SK-N-SH treated with all-trans-retinoic acid at 6 μM for 48 hours (cell line): ENCODE measurements around the gene OSTC.

Source experiments
- CSDC2 ChIP-seq: fragments of 250-450 bp; sonication (Bioruptor Pico); IDR thresholded peaks from 2 replicates; pipeline ENCODE4 v1.5.0; 2020; ENCODE audit warnings: mild to moderate bottlenecking, moderate library complexity
- SNAI2 ChIP-seq: fragments of 250-450 bp; sonication (Bioruptor Pico); IDR thresholded peaks from 2 replicates; pipeline ENCODE4 v1.5.0; 2020; ENCODE audit warnings: mild to moderate bottlenecking, moderate library complexity
- ZC3H10 ChIP-seq: fragments of 250-450 bp; sonication (Bioruptor Pico); IDR thresholded peaks from 2 replicates; pipeline ENCODE4 v1.5.1; 2021; ENCODE audit warnings: mild to moderate bottlenecking, moderate library complexity
- ZFP3 ChIP-seq: fragments of 250-450 bp; sonication (Bioruptor Pico); IDR thresholded peaks from 2 replicates; pipeline ENCODE4 v1.5.0; 2020; ENCODE audit warnings: mild to moderate bottlenecking, moderate library complexity
- ZFP30 ChIP-seq: fragments of 450-650 bp; formaldehyde crosslinking; IDR thresholded peaks from 2 replicates; pipeline ENCODE4 v1.5.0; 2022; ENCODE audit warnings: mild to moderate bottlenecking, moderate library complexity
- TF ChIP-seq, protein P1 (sequence below): fragments of 250-450 bp; sonication (Bioruptor Pico); IDR thresholded peaks from 2 replicates; pipeline ENCODE4 v1.5.1; 2020; ENCODE audit warnings: low read depth, mild to moderate bottlenecking, moderate library complexity
- TF ChIP-seq, protein P2 (sequence below): fragments of 250-450 bp; sonication (Bioruptor Pico); IDR thresholded peaks from 2 replicates; pipeline ENCODE4 v1.8.0; 2020; ENCODE audit warnings: mild to moderate bottlenecking, moderate library complexity, borderline replicate concordance
- TF ChIP-seq, protein P3 (sequence below): fragments of 250-450 bp; sonication (Bioruptor Pico); IDR thresholded peaks from 2 replicates; pipeline ENCODE4 v1.8.0; 2021; ENCODE audit warnings: low read depth, mild to moderate bottlenecking, moderate library complexity, borderline replicate concordance
- TF ChIP-seq, protein P4 (sequence below): fragments of 250-450 bp; sonication (Bioruptor Pico); IDR thresholded peaks from 2 replicates; pipeline ENCODE4 v1.5.1; 2021; ENCODE audit warnings: mild to moderate bottlenecking, moderate library complexity

DNA sequence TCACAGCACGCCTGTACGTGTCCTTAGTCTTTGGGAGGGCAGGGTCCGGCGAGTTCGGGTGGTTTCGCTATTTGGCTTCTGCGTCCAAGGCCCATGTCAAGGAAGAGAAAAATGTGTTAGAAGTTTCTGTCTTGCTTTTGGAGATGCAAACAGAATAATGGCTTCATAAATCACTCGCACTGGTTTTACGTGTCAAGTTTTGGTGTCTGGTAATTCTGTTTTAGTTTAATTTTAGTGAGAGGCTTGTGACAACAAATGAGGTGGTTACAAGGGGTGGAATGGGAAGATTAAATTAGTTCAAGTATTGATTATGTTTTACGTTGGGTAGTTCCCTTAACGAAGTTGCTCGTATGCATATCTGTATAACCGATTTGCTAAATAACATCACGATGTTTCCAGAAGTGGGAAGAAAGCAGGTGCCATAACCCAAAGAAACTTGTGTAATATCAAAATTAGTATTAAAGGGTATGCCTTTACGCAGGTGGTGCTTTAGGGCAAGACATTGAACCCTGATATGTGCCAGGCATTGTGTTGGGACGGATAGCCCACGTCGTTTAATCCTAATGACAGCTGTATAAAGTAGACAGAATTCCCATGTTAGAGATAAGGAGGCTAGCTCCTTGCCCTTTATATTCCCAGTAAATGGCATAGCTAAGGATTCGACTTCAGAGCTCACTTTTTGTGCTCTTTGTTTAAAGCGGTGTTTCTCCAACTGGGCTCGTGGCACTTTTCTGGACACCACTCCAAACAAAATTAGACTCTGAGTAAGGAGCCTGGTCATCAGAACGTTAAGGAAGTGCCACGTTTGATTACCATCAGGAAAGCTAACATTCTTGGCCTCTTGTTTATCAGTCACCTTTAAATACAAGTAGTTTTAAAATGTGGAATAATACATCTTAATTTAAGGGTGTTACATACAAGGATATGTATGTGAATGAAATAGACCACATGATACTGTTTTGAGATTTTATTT is 29.2 kb upstream of the OSTC start:
- TF ChIP-seq ZFP30 (CRISPR knock-in tag): no peak
- TF ChIP-seq, protein P1, sequence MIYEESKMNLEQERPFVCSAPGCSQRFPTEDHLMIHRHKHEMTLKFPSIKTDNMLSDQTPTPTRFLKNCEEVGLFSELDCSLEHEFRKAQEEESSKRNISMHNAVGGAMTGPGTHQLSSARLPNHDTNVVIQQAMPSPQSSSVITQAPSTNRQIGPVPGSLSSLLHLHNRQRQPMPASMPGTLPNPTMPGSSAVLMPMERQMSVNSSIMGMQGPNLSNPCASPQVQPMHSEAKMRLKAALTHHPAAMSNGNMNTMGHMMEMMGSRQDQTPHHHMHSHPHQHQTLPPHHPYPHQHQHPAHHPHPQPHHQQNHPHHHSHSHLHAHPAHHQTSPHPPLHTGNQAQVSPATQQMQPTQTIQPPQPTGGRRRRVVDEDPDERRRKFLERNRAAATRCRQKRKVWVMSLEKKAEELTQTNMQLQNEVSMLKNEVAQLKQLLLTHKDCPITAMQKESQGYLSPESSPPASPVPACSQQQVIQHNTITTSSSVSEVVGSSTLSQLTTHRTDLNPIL: no peak
- TF ChIP-seq, protein P2, sequence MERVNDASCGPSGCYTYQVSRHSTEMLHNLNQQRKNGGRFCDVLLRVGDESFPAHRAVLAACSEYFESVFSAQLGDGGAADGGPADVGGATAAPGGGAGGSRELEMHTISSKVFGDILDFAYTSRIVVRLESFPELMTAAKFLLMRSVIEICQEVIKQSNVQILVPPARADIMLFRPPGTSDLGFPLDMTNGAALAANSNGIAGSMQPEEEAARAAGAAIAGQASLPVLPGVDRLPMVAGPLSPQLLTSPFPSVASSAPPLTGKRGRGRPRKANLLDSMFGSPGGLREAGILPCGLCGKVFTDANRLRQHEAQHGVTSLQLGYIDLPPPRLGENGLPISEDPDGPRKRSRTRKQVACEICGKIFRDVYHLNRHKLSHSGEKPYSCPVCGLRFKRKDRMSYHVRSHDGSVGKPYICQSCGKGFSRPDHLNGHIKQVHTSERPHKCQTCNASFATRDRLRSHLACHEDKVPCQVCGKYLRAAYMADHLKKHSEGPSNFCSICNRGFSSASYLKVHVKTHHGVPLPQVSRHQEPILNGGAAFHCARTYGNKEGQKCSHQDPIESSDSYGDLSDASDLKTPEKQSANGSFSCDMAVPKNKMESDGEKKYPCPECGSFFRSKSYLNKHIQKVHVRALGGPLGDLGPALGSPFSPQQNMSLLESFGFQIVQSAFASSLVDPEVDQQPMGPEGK (CRISPR knock-in tag): no peak
- TF ChIP-seq, protein P3, sequence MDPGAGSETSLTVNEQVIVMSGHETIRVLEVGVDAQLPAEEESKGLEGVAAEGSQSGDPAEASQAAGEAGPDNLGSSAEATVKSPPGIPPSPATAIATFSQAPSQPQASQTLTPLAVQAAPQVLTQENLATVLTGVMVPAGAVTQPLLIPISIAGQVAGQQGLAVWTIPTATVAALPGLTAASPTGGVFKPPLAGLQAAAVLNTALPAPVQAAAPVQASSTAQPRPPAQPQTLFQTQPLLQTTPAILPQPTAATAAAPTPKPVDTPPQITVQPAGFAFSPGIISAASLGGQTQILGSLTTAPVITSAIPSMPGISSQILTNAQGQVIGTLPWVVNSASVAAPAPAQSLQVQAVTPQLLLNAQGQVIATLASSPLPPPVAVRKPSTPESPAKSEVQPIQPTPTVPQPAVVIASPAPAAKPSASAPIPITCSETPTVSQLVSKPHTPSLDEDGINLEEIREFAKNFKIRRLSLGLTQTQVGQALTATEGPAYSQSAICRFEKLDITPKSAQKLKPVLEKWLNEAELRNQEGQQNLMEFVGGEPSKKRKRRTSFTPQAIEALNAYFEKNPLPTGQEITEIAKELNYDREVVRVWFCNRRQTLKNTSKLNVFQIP (CRISPR knock-in tag): no peak
- TF ChIP-seq ZC3H10 (CRISPR knock-in tag): no peak
- TF ChIP-seq ZFP3 (CRISPR knock-in tag): no peak
- TF ChIP-seq SNAI2: no peak
- TF ChIP-seq, protein P4, sequence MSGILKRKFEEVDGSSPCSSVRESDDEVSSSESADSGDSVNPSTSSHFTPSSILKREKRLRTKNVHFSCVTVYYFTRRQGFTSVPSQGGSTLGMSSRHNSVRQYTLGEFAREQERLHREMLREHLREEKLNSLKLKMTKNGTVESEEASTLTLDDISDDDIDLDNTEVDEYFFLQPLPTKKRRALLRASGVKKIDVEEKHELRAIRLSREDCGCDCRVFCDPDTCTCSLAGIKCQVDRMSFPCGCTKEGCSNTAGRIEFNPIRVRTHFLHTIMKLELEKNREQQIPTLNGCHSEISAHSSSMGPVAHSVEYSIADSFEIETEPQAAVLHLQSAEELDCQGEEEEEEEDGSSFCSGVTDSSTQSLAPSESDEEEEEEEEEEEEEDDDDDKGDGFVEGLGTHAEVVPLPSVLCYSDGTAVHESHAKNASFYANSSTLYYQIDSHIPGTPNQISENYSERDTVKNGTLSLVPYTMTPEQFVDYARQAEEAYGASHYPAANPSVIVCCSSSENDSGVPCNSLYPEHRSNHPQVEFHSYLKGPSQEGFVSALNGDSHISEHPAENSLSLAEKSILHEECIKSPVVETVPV (CRISPR knock-in tag): no peak
- no peak for TF ChIP-seq CSDC2 (CRISPR knock-in tag)
